Right lobe of liver (tissue), 6 donors: Measurements from ENCODE around the gene PLCB4. TPM values are rescaled to one million over a fixed set of nuclear protein-coding genes. Genes with fewer than 3 reads are reported as not detected.

Experiments used
- ATAC-seq, 4 donors: fragments of 200-7000 bp; cut with Tn5 transposase; one replicate each; pipeline ENCODE4 v1.9.1; 2020; ENCODE audit warnings: mild to moderate bottlenecking in 4 of 4, moderate library complexity in 4 of 4
- DNase-seq, 3 donors: peaks; one replicate each; pipeline ENCODE4 v3.0.0-alpha.2; 2020
- H3K27ac ChIP-seq, 3 donors: fragments of 200-600 bp; one replicate each; pipeline ENCODE4 v1.8.0; 2022
- H3K27me3 ChIP-seq, 2 donors: fragments of 200-600 bp; one replicate each; pipeline ENCODE4 v1.8.0; 2022
- H3K36me3 ChIP-seq, 4 donors: fragments of 200-600 bp; sonication (generic) in 1 of 4; one replicate each; pipeline versions ENCODE4 v1.5.1 to v1.8.0; 2017 to 2022; ENCODE audit warnings: control low read depth in 1 of 4
- H3K4me1 ChIP-seq, 4 donors: fragments of 200-600 bp; sonication (generic) in 1 of 4; one replicate each; pipeline versions ENCODE4 v1.5.1 to v1.8.0; 2017 to 2022; ENCODE audit warnings: control low read depth in 1 of 4
- H3K4me3 ChIP-seq, 3 donors: fragments of 200-600 bp; one replicate each; pipeline ENCODE4 v1.8.0; 2022
- H3K9me3 ChIP-seq, 4 donors: fragments of 200-600 bp; sonication (generic) in 1 of 4; one replicate each; pipeline versions ENCODE4 v1.5.1 to v1.8.0; 2017 to 2022; ENCODE audit warnings: control low read depth in 1 of 4
- CTCF ChIP-seq, 4 donors: fragments of 200-600 bp in 3 of 4; fragments of 450-650 bp in 1 of 4; IDR thresholded peaks; one replicate each; pipeline versions ENCODE4 v1.5.1 to v1.8.0; 2016 to 2022; ENCODE audit warnings: antibody characterized with exemption in 4 of 4, mild to moderate bottlenecking in 2 of 4
- POLR2A ChIP-seq: fragments of 450-650 bp; IDR thresholded peaks from one replicate; pipeline ENCODE4 v1.6.1; 2017; ENCODE audit warnings: antibody characterized with exemption, mild to moderate bottlenecking
- WGBS: methylation state at CpG from one replicate; pipeline ENCODE4 v1.1.6; 2018; ENCODE audit warnings: low coverage, low lambda C conversion rate; ENCODE audit not compliant: insufficient coverage; ENCODE audit errors: missing lambda C conversion rate; 5-methylcytosine and 5-hydroxymethylcytosine counted together
- intact Hi-C, 2 donors: fragments of 100-400 bp; cut with DNase I; formaldehyde crosslinking; loops; one replicate each; pipeline versions ENCODE4 v1.11.2 to v1.14.1; 2022
- total RNA-seq, 6 experiments: library from RNA; depleted of rRNA in 2 of 6; stranded (reverse); fragments of >200 nt in 2 of 6; fragmentation: NEBNext Ultra II Directional in 3 of 6; extraction: Animal tissue kit (Norgen Biotek cat#: 25700) in 3 of 6; gene quantifications; one replicate each; pipeline versions ENCODE4 v1.1.0 to v1.2.4, GENCODE V29; 2016 to 2023
- donor health status: DM: no; HTN: yes; CAD: no.
- donor health status: DM: no; HTN: no; CAD: no.
- donor health status: DM: no; HTN: no; CAD: no.
- donor health status: DM: no; HTN: yes; CAD: no.
- donor health status: DM: no; HTN: yes; CAD: no.

The PLCB4 gene
- total RNA-seq, 6 experiments from 2014 or later = 0.04 to 0.20 (median 0.15) TPM

GRCh38 chr20:9145142-9145541 is 76.3 kb downstream of the PLCB4 start:
- Histone ChIP-seq H3K4me1 (no peaks in the 10 kb centered on the region), H3K36me3 (no peaks in the 10 kb centered on the region), H3K4me3 (no peak overlapping the region), H3K27ac (no peak overlapping the region), H3K27me3 (no peaks in the 10 kb centered on the region), H3K9me3 (no peaks in the 10 kb centered on the region)
- ATAC-seq (no peak), DNase-seq (no peak)
- TF ChIP-seq POLR2A (no peak), CTCF (IDR thresholded peaks at IDR 0.05) (no peak)
- intact Hi-C loops = no loop called here

- TF ChIP-seq POLR2A = no peak
- no peak for TF ChIP-seq CTCF (IDR thresholded peaks at IDR 0.05)
- no peaks in the 10 kb centered on the region for H3K4me1 ChIP-seq
- H3K4me3 ChIP-seq = no peak overlapping the region
- H3K27ac ChIP-seq = no peak overlapping the region
- H3K36me3 ChIP-seq = no peaks in the 10 kb centered on the region
- H3K9me3 ChIP-seq = no peaks in the 10 kb centered on the region
- WGBS = 40% methylated on average over 2 of the region's 2 CpGs
- intact Hi-C loops = no loop called here
- ATAC-seq (no peak), DNase-seq (no peak)
- H3K27me3 ChIP-seq = no peaks in the 10 kb centered on the region
Observed at GRCh38 chr20:9146649-9147048, 77.8 kb downstream of the PLCB4 start.

- Histone ChIP-seq H3K9me3 (no peaks in the 10 kb centered on the region), H3K4me3 (no peak overlapping the region), H3K36me3 (no peaks in the 10 kb centered on the region), H3K27ac (no peak overlapping the region), H3K27me3 (no peaks in the 10 kb centered on the region), H3K4me1 (no peaks in the 10 kb centered on the region)
- 44% methylated on average over 2 of the region's 2 CpGs for WGBS
- intact Hi-C loops = no loop called here
- TF ChIP-seq CTCF (IDR thresholded peaks at IDR 0.05) = no peak
- TF ChIP-seq POLR2A = no peak
- ATAC-seq = no peak
- DNase-seq = no peak
Observed at GRCh38 chr20:9147547-9148024, 78.7 kb downstream of the PLCB4 start.

GRCh38 chr20:9148291-9148690 is 79.4 kb downstream of the PLCB4 start:
- Histone ChIP-seq H3K4me1 (no peaks in the 10 kb centered on the region), H3K36me3 (no peaks in the 10 kb centered on the region), H3K4me3 (no peak overlapping the region), H3K9me3 (no peaks in the 10 kb centered on the region), H3K27me3 (no peaks in the 10 kb centered on the region), H3K27ac (no peak overlapping the region)
- TF ChIP-seq CTCF (IDR thresholded peaks at IDR 0.05) (no peak), POLR2A (no peak)
- ATAC-seq (no peak), DNase-seq (no peak)
- WGBS = 44% methylated on average over 2 of the region's 3 CpGs
- intact Hi-C loops = no loop called here

- Histone ChIP-seq H3K27ac (no peak overlapping the region), H3K9me3 (no peaks in the 10 kb centered on the region), H3K36me3 (no peaks in the 10 kb centered on the region), H3K27me3 (no peaks in the 10 kb centered on the region), H3K4me3 (no peak overlapping the region), H3K4me1 (no peaks in the 10 kb centered on the region)
- ATAC-seq = no peak
- no peak for DNase-seq
- TF ChIP-seq CTCF (IDR thresholded peaks at IDR 0.05) (no peak), POLR2A (no peak)
- WGBS = 51% methylated on average over 3 of the region's 3 CpGs
- intact Hi-C loops = no loop called here
Observed at GRCh38 chr20:9149087-9149486, 80.2 kb downstream of the PLCB4 start.
